Stimulated activated CD8-positive, alpha-beta memory T cell treated with anti-CD3 and anti-CD28 coated beads, Interleukin-12 subunit alpha, Interleukin-12 subunit beta, amount 100 ng/mL, for 1 hour (primary cell): Measurements from ENCODE around the gene UTRN.

Experiments used
- DNase-seq: peaks from one replicate; pipeline ENCODE4 v3.0.0-alpha.2; 2020; ENCODE audit warnings: low read depth

UTRN gene

DNA sequence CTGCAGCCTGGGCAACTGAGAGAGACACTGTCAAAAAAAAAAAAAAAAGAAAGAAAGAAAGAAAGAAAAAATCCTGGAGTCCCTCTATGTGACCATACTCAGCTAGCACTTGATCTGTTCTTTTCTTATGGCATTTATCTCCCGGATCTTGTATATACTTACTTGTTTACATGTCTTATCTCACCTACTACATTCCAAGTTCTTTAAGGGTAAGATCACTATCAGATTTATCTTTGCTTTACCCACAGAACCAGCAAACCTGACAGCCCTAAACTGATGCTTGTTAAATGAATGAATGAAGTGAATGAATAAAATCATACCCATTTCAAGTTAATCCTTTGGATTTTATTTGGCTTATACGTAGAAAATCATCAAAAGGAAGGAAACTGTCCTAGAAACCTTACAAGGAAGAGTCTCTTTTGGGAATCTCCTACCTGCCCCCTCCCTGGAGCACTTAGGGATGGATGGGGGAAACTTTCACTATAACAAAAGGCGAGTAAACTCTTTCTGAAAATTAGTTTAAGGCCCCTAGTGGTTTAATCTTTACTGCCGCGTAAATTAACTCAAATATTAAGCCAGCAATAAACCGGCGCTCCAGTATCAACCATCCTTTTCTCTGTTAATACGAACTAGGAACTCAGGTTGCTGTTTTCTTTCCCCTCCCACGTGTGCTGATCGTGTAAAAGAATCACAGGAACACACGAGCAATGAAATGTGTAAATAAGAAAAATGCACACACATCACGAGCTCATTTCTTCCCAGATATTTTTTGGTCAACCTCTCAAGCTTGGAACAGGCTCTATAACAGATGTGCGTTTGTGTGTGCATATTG, 1.3 kb upstream of the UTRN start:
- no peak for DNase-seq

DNA sequence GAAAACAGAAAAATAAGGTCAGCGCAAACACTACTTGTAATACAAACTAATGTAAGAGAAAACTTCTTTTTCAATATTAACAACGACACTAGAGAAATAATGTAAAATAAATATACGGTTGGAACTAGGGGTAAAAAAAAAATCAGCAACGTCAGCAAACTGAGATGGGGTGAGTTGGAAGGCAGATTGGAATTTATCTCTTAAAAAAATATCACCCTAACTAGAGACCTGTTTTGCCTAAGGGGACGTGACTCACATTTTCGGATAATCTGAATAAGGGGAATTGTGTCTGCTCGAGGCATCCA, 705 bp upstream of the UTRN start:
- DNase-seq: no peak

DNA sequence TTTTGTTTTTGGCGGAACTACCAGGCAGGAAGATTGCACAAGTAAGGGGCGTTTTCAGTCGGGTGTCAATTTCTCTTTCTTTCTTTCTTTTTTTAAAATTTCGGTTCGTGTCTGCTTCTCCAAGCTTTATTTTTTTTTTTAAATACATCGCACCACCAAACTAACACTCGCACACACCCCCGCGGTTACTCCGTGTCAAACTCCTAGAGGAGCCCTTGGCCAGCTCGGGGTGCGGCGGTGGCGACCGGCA, 338 bp downstream of the UTRN start:
- DNase-seq: no peak

DNA sequence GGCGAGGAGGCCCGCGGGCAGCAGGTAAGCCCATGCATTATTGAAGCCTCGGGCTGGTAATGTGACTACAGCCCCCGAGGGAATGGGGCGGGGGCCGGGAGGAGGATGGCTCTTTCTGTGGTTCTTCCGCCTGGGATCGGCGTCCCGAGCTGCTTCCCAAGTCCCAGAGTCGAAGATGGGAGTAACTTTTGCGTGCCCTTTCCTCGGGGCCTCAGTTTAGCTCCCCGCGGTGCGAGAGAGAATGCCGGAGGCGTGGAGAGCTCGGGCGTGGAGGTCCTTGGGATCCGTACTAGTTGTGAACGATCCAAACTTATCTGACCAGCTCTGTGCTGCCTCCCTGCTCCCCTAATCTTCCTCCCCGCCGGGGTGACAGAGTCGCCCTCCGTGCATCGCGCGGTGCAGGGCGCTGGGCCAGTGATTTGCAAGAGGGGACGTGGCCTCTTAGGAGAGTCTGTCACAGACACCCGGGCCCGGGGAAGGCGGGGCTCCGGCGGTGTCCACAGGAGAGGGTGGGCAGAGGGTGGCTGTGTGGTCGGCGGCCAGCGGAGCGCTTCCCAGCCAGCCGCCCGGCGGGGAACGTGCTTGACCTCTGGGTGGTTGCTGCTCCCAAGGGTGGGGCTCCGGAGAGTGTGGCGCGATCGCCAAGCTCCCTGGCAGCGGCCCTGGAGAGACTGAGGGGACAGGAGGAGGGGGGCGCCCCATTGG, 815 bp downstream of the UTRN start:
- no peak for DNase-seq

DNA sequence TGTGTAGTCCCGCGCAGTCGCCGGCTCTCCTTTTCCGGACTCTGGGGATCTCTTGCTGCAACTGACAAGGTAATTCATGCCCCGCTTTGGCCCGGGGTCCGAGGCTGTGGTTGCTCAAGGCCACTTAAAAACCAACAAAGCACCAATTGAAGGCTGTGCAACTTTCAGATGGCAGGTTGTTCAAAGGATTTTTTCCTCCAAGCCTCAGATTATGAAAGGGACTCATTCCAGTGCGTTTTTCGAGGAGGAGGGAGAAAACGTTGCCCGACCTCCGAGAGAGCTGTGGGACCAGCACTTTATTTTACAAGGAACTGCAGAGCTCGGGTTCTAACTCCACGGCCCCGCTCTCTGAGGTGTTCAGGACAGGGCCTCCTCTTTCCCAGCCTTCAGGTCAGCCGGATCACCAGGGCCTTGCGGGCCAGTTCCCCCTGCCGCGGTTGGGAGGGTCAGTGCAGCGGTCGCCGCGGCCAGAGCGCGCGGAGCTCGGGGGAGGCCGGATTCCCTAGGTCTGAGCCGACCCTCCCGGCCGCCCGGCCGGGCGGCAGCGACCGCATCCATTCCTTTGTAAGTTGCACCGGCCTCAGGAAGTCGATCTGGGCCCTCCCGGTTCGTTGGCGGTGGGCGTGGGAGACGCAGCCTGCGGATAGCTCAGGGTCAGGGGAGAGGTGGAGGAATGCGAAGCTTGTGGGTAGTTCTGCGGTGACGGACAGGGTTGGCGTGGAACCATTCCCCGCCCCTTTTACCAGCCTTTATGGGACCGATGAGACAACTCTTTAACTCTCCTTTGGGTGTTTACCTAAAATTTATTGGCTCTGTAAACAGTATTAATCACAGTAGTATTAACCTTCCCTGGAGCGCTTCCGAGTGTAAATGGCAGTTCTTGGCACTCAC, 1.6 kb downstream of the UTRN start:
- DNase-seq: no peak

DNA sequence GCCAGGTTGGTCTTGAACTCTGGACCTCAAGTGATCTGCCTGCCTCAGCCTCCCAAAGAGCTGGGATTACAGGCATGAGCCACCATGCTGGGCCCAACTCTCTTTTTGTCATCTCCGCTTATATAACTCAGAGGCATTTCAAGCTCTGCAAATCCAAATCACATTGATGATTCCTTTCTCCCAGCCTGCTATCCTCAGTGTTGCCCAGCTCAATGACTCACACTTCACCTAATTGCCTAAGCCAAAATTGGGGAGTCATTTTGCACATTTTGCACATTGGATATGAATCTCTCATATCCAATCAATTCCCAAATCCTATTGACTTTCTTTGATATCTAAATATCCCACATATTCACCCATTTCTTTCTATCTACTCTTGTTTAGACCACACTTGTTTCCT, 3.9 kb downstream of the UTRN start:
- no peak for DNase-seq

DNA sequence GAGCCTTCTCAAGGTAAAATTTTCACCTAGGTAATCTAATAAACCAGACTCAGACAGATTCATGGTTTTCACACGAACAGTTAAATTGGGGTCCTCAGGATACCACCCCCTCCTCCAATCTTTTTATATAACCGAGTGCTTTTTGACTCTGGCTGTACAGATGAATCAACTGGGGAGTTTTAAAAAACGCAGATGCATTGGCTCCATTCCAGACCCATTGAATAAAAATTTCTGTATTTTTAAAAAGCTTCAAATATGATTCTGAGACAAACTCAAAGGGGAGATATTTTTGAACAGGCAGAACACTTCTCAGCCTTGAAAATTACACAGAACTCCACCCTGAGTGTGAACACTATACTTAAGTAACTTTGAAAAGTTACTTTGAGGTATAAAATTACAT, 7.2 kb downstream of the UTRN start:
- DNase-seq: no peak

DNA sequence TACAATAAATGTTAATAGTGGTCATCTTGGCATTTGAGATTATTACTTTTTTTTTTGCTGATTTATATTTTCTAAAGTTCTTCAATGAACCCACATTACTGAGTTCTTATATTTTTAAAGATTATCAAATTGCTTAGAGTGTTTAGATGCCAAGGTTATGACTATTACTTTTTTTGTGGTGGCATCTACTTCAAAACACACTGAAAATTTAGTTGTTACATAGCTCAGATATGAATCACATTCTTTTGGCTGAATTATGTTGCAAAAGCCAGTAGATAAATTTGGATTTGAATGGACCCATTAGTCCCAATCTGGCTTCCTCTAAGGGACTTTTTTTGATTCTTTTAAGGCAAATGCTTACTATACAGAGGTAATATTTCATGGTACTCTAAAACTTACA, 8.9 kb downstream of the UTRN start:
- no peak for DNase-seq

DNA sequence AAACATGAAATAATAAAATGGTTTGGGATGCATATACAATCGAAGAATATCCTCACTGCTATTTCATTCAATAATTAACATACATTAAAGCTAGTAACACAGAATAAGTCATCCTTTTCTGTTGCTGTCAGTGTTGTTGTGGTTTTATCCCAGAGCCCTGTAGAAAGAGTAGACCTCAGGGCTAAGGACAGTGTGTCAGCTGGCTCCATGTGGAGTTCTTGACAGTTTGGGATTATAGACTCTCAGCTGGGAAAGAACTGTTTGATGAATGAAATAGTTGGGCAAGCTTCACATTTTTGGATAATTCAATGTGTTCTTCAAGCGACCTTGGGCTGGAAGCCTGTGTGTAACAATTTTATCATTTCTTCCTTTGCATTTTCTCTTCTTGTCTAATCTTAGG, 10.1 kb downstream of the UTRN start:
- DNase-seq: no peak

DNA sequence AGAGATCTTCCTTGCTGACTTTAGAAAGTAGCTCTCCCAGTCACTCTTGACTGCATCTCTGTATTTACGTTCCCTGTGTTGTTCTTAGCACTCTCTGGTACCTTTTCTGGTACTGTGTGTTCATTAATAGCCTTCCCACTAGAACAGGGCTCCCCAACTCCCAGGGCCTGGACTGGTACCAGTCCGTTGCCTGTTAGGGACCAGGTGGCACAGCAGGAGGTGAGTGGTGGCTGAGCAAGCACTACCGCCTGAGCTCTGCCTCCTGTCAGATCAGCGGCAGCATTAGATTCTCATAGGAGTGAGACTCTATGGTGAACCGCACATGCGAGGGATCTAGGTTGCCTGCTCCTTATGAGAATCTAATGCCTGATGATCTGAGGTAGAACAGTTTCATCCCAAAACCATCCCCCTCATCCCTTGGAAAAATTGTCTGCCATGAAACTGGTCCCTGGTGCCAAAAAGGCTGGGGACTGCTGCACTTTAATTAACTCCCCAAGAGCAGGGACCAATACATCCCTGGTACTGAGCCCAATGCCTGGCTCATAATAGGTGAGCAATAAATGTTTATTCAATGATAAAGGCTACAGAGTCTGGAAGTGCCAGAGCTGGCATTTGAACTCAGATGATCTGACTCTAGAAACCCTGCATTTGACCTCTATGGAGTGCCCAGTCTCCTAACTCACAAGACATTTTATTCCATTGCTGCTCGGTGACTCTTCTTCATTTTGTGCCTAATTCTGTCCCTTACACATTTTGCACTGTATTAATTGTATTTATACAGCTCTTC, 11.0 kb downstream of the UTRN start:
- DNase-seq: no peak

DNA sequence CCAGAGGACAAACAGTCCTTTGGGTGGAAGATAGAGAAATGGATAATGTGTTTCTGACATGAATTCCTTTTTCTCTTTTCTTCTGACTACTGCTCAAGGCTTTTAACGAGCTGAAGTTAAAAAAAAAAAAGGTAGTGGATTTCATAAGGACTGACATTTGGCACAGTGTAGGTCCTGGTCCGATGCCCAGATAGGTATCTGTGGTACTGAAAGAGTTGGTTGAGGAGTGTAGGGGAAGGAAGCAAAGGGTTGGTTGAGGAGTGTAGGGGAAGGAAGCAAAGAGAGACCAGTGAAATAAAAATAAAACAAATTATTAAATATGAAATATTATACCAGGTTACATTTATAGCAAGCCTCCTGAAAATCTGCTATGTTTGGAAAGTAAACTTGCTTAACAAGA, 11.8 kb downstream of the UTRN start:
- DNase-seq: no peak

DNA sequence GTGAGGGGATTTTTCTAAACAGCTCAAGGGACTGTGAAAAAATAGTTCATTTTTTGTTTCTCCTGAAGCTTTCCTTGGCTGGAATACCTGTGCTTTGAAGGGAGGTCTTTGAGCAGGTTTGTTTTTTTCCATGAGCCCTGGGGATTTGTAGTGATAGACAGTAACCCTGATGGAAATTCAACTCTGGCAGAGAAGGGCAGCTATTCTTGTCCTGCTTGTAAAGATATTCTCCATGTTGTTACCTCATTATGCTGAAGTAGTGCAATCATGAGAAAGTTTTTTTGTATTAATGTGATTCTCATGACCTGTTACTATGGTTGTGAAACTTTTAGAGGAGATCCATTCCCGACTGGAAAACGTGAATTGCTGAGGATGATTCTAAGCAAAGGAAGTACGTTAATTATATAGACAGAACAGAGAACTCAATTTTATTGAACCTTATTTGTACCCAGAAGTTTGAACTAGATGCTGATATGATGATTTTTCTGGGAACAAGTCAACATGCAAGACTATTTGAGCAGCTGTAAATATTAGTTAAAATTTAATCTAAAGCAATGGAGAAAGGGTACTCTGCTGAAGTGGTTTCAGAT, 12.5 kb downstream of the UTRN start:
- DNase-seq: no peak

DNA sequence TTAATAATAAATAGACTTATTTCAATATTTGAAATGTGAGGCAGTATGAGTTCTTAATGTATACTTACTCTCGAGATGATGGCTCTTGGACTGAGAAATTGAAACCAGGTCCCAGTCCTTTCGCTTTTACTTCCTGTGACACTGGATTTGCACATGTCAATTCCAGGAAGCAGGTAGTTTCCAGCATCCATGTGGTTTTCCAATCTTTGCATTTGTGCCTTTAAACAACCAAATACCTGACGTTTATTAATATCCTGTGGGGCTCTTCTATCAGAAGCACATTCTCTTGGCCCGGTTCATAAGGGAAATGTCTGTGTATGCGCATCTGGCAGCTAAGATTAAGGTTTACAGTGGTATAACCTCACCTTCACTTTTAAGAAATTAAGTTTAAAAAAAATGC, 13.1 kb downstream of the UTRN start:
- no peak for DNase-seq

DNA sequence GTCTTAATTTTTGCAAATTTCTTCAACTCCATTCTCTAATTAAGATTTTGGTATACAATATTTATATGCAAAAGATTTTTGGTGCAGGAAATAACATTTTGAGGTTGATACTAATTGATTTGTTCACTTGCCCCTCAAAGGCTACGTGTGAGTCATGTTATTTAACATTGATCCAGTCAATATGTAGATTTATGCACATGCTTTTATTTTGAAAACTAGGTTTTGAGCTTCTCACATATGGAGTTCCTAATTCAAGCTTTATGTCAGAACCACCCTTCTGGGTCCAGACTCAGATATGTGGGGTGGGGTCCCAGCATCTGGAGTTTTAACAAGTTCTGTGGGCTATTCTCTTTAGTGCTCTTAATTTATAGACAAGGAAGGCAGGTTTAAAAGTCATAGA, 13.8 kb downstream of the UTRN start:
- no peak for DNase-seq

DNA sequence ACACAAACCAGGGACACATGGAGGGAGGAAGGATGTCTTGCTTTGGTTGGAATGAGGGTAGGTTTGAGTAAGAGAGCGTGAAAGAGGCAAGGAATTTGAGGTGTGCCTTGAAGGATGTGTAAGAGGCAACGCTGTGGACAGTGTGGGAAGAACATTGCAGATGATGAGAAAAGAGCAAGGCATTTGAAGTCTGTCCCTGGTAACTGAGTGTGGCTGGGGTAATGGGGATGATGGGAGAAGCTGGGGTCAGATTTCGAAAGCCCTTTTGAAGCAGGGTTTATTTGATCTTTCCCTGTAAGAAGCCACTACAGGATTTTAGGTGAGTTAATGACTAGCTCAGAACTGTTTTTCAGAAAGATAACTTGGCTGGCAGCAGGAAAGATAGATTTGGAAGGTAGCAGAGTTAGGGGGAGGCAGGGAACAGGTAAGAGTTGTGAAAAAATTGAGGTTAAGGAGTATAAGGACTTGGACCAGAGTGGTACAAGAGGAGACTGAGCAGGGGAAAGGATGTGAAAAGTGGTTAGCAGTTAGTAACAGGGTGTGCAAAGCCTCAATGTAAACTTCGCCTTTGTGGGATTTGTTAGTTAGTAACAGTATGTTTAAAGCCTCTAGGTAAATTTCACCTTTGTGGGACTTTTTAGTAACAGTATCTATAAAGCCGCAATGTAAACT, 17.7 kb downstream of the UTRN start:
- DNase-seq: no peak

DNA sequence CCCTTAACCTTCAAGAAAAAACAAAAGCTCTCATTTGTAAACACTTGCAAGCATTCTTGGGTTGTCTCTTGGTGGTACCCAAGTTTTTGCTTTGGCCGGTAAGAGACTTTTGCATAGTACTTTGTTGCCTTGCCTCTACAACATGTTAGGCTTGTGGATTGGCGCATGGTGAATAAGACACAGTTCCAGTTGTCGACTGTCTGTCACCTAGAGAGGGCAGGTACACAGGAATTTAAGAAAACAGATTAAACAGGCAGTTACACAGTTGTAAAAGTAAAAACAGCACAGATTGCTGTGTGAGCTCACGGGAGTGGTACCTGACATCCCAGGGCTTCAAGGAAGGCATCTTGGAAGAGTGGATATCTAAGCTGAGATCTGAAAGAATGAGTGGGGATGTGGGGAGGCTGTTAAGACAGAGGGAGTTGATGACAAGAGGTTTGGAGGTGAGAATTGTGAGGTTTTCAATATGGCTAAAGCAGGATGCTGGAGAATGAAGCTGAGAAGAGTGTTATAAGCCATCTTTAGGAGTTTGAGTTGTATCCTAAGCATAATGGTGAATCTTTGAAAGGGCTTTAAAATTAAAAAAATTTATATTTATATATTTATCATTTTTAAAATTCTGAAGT, 19.2 kb downstream of the UTRN start:
- DNase-seq: no peak

DNA sequence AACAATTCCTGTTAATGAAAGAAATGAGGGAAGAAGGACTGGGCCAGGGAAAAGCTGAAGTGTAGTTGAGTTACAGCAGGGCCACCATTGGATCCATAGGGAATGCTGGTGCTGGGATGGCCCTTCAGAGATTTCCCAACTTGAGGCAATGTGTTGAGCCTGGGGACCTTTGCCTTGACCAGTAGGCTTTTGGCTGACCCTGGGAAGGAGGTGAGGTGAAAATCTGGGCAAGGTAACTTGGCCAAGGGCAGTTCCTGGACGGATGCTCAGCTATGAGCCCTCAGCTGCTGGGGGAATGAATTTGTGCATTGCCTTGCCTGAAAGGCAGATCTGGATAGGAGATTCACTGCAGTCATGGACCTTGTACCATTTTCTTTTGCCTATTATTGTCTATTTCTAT, 20.4 kb downstream of the UTRN start:
- DNase-seq: no peak

DNA sequence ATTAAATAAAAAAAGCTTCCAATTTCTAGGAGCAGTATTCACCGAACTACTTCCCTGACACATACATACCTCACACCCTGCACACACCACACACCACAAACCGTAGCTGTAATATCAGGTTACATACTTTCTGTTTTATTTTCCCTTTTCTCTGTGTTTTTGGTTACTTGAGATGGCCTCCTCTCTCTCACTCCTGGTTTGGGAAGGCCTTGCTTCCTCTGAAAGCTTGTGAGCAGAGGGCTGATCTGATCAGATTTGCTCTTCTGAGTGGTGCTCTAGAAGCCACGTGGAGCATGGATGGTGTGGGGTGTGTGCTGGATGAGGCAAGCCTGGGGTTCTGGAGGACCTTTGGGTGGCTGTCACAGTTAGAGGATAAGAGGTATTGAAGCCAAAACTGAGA, 20.9 kb downstream of the UTRN start:
- no peak for DNase-seq

DNA sequence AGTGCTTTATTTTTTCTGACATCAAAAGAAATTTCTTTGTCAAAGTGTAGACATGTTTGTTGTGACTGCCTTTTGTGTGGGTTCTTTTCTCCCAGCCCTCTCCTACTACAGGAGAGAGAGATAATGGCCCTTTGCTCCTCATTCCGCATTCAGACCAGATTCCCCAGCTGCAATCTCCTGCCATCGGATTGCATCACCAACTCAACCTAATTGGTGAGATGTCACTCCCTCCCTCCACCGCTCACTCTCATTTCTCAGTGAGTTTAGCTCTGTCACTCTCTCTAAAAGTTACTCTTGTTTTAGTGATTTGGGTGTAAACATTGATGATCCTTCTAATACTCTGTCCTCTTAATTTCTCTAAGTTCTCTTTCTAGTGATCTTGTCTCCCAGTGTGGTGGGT, 22.7 kb downstream of the UTRN start:
- DNase-seq: no peak

DNA sequence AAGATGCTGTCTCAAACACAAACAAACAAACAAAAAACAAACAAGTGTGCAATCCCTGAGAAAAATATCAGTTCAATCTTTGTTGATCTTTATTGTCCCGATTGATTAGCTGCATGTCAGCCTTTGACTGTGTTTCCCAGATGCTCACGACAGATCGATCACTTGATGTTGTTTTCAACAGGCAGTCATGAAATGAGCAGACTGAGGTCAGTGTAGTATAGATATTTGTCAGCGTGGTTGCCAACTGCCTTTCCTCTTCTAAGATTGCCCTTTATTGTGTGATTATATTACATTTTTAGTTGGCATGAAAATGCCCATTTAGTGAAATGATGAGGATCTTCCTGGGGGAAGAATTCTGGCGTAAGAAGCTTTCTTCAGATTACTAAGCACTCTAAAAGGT, 25.6 kb downstream of the UTRN start:
- no peak for DNase-seq

DNA sequence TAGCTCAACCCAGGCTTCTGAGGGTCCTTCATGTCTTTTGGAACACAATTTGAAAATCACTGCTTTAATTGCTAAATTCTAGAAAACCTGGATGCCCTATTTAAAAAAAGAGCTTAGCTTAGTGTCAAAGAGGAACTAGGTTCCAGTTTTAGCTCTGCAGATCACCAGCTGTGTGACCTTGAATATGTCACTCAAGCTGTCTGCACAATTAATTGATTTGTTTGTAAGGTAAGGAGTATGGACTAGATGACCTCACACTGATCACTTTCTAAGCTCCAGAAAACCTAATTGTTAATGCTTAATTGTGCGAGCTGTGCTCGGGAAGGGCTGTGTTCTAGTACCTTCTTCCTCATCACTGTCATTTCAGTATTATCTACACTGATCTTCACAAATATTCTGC, 26.2 kb downstream of the UTRN start:
- no peak for DNase-seq
